ENCODE results near the gene THOC6.

DNA sequence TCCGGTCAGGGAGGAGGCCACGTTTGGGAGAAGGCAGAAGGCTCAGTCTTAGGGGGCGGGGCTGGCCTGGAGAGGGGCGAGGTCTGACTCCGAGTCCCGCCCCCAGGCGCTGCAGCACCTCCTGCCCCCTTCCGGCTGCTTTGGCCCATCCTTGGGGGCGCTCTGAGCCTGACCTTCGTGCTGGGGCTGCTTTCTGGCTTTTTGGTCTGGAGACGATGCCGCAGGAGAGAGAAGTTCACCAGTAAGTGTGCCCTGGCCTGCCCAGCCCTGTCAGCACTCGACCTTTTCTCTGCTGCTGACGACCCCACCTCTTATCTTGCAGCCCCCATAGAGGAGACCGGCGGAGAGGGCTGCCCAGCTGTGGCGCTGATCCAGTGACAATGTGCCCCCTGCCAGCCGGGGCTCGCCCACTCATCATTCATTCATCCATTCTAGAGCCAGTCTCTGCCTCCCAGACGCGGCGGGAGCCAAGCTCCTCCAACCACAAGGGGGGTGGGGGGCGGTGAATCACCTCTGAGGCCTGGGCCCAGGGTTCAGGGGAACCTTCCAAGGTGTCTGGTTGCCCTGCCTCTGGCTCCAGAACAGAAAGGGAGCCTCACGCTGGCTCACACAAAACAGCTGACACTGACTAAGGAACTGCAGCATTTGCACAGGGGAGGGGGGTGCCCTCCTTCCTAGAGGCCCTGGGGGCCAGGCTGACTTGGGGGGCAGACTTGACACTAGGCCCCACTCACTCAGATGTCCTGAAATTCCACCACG lies 2.2 kb upstream of the THOC6 start:
- TF ChIP-seq SP1 (IDR thresholded peaks at IDR 0.05): no peak
- no peak for TF ChIP-seq FOXK2 (IDR thresholded peaks at IDR 0.05)
- TF ChIP-seq ARNT (IDR thresholded peaks at IDR 0.05): no peak
- TF ChIP-seq, protein P1, sequence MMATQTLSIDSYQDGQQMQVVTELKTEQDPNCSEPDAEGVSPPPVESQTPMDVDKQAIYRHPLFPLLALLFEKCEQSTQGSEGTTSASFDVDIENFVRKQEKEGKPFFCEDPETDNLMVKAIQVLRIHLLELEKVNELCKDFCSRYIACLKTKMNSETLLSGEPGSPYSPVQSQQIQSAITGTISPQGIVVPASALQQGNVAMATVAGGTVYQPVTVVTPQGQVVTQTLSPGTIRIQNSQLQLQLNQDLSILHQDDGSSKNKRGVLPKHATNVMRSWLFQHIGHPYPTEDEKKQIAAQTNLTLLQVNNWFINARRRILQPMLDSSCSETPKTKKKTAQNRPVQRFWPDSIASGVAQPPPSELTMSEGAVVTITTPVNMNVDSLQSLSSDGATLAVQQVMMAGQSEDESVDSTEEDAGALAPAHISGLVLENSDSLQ (IDR thresholded peaks at IDR 0.05): no peak
- TF ChIP-seq LEF1 (IDR thresholded peaks at IDR 0.05; ENCODE audit: borderline replicate concordance): no peak
